HepG2 (cell line): ENCODE data around the gene TF. TPM values are rescaled to one million over a fixed set of nuclear protein-coding genes. Genes with fewer than 3 reads are reported as not detected.

Experiments used
- CBX1 ChIP-seq: IDR thresholded peaks from one replicate; pipeline ENCODE4 v1.6.1; 2016; ENCODE audit warnings: antibody characterized with exemption, low read depth
- E2F1 ChIP-seq: sonication (generic); formaldehyde crosslinking; IDR thresholded peaks from 2 replicates; pipeline ENCODE4 v1.5.0; 2020; ENCODE audit warnings: missing genetic modification reagents
- HNRNPH1 ChIP-seq: fragments of 200-400 bp; formaldehyde crosslinking; optimal IDR thresholded peaks from 2 replicates; pipeline ENCODE3; 2017; ENCODE audit warnings: mild to moderate bottlenecking, low read depth, low read length
- NFYC ChIP-seq: IDR thresholded peaks from 2 replicates; pipeline ENCODE4 v1.6.1; 2016; ENCODE audit warnings: missing genetic modification reagents, missing compliant biosample characterization
- NR2C2 ChIP-seq: sonication (generic); formaldehyde crosslinking; IDR thresholded peaks from 2 replicates; pipeline ENCODE4 v1.4.0; 2020; ENCODE audit warnings: missing genetic modification reagents, mild to moderate bottlenecking, moderate library complexity, borderline replicate concordance
- PCBP1 ChIP-seq: fragments of 200-400 bp; formaldehyde crosslinking; IDR thresholded peaks from 2 replicates; pipeline ENCODE4 v1.6.1; 2017; ENCODE audit warnings: mild to moderate bottlenecking, low read depth, low read length, borderline replicate concordance
- POLR2G ChIP-seq: fragments of 200-400 bp; formaldehyde crosslinking; IDR thresholded peaks from 2 replicates; pipeline ENCODE4 v1.6.1; 2018; ENCODE audit warnings: mild to moderate bottlenecking, low read depth, low read length, moderate library complexity
- SAFB2 ChIP-seq: sonication (generic); formaldehyde crosslinking; IDR thresholded peaks from 2 replicates; pipeline ENCODE4 v1.5.1; 2020; ENCODE audit warnings: missing genetic modification reagents, low read depth, mild to moderate bottlenecking, borderline replicate concordance
- XRCC5 ChIP-seq: fragments of 200-400 bp; formaldehyde crosslinking; optimal IDR thresholded peaks from 2 replicates; pipeline ENCODE3; 2017; ENCODE audit warnings: mild to moderate bottlenecking, low read length
- ZBTB26 ChIP-seq: IDR thresholded peaks from 2 replicates; pipeline ENCODE4 v1.6.1; 2016; ENCODE audit warnings: missing compliant biosample characterization, missing genetic modification reagents, borderline replicate concordance
- ZFX ChIP-seq: sonication (generic); formaldehyde crosslinking; IDR thresholded peaks from 2 replicates; pipeline ENCODE4 v1.4.0; 2020; ENCODE audit warnings: mild to moderate bottlenecking, low read depth, missing genetic modification reagents, moderate library complexity
- ZHX2 ChIP-seq, 2 experiments: sonication (generic) in 1 of 2; formaldehyde crosslinking in 1 of 2; IDR thresholded peaks; 2 replicates each; pipeline versions ENCODE4 v1.6.1 to v1.9.0; 2014 to 2022; ENCODE audit warnings: antibody characterized with exemption in 1 of 2, borderline replicate concordance in 1 of 2, inconsistent platforms in 1 of 2, low read depth in 1 of 2, missing genetic modification reagents in 1 of 2
- ZMAT3 ChIP-seq: sonication (generic); formaldehyde crosslinking; conservative IDR thresholded peaks from 2 replicates; pipeline ENCODE4 v1.7.0; 2021; ENCODE audit warnings: missing genetic modification reagents
- ZNF18 ChIP-seq: sonication (generic); formaldehyde crosslinking; IDR thresholded peaks from 2 replicates; pipeline ENCODE4 v1.8.0; 2022; ENCODE audit warnings: mild to moderate bottlenecking, missing genetic modification reagents; ENCODE audit not compliant: insufficient replicate concordance
- ZNF207 ChIP-seq: fragments of 450-650 bp; IDR thresholded peaks from 2 replicates; pipeline ENCODE4 v1.6.1; 2016; ENCODE audit warnings: antibody characterized with exemption, borderline replicate concordance
- ZNF615 ChIP-seq: sonication (generic); formaldehyde crosslinking; IDR thresholded peaks from 2 replicates; pipeline ENCODE4 v1.5.0; 2020; ENCODE audit warnings: mild to moderate bottlenecking, missing genetic modification reagents, borderline replicate concordance
- ZNF720 ChIP-seq: sonication (generic); formaldehyde crosslinking; IDR thresholded peaks from 2 replicates; pipeline ENCODE4 v1.4.0; 2020; ENCODE audit warnings: missing genetic modification reagents
- ZSCAN20 ChIP-seq: sonication (generic); formaldehyde crosslinking; IDR thresholded peaks from 2 replicates; pipeline ENCODE4 v1.4.0; 2020; ENCODE audit warnings: missing genetic modification reagents, mild to moderate bottlenecking, borderline replicate concordance
- polyA plus RNA-seq, 8 experiments: library from polyadenylated mRNA; depleted of rRNA in 3 of 8; stranded (reverse) in 7 of 8; unstranded in 1 of 8; fragments of >200 nt; fragmentation: Illumina TruSeq in 4 of 8; extraction: Trizol in 4 of 8; gene quantifications; 2 replicates each; pipeline versions ENCODE4 v1.2.1 to v1.2.3, GENCODE V29; 2011 to 2016; ENCODE audit warnings: low read depth in 4 of 8, missing spikeins in 1 of 8, mixed read lengths in 1 of 8; ENCODE audit not compliant: insufficient read depth in 1 of 8
- total RNA-seq, 5 experiments: library from RNA; depleted of rRNA; stranded (reverse); fragments of >200 nt; fragmentation: Illumina TruSeq; extraction: Trizol; gene quantifications; 2 replicates each; pipeline ENCODE4 v1.2.3, GENCODE V29; 2016; ENCODE audit warnings: low read depth in 1 of 5

Gene TF
- total and polyA plus RNA-seq, 2 of the 13 experiments (the other 11 are each of a cell fraction or from before 2014, with no cell fraction given), result 10,074 to 11,821 TPM

GRCh38 chr3:133763797-133764683 is 17.8 kb downstream of the TF start (continued):
- TF ChIP-seq ZHX2 (IDR thresholded peaks at IDR 0.05; ENCODE audit: low read depth) (no peak), ZHX2 (CRISPR knock-in tag; IDR thresholded peaks at IDR 0.05; ENCODE audit: borderline replicate concordance) (0 out of 2 replicates have a peak, but pooled peaks have one; percentile 41), XRCC5 (no peak), HNRNPH1 (no peak), ZBTB26 (CRISPR knock-in tag) (no peak), E2F1 (CRISPR knock-in tag) (0 out of 2 replicates have a peak, but pooled peaks have one; percentile 18), ZNF18 (no peak), NFYC (no peak), ZMAT3 (CRISPR knock-in tag) (no peak), ZSCAN20 (no peak), POLR2G (peak; percentile 68), NR2C2 (no peak), SAFB2 (CRISPR knock-in tag) (no peak), ZNF615 (CRISPR knock-in tag) (no peak), ZNF720 (no peak), ZFX (CRISPR knock-in tag) (no peak), PCBP1 (no peak), ZNF207 (no peak), CBX1 (no peak)
